Measurements from ENCODE around the gene MUC5B.

Gene MUC5B

DNA sequence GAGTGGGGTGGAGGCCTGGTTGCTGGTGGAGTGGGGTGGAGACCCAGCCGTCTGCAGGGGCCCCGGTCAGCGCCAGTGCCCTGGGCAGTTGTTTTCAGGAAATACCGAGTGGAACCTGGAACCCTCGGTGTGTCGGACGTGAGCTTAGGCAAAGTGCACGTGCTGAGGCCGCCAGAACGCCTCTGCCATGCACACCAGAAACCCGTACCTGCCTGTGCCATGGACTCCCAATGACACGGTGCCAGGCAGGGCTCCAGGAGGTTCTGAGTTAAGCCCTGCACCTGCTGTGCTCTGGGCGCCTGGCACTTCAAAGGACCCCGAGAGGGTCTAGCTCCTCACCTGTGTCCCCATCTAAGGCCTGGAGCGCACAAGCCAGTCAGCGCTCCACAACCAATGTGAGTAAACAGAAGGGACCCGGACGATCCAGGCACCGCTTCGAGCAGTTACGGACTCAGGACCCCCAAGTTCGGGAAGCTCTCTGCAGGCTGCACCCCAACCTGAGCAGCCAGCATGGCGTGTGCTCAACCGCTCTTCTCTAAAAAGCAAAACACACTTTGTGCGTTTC lies 74.2 kb downstream of the MUC5B start:
- no peak for DNase-seq

DNA sequence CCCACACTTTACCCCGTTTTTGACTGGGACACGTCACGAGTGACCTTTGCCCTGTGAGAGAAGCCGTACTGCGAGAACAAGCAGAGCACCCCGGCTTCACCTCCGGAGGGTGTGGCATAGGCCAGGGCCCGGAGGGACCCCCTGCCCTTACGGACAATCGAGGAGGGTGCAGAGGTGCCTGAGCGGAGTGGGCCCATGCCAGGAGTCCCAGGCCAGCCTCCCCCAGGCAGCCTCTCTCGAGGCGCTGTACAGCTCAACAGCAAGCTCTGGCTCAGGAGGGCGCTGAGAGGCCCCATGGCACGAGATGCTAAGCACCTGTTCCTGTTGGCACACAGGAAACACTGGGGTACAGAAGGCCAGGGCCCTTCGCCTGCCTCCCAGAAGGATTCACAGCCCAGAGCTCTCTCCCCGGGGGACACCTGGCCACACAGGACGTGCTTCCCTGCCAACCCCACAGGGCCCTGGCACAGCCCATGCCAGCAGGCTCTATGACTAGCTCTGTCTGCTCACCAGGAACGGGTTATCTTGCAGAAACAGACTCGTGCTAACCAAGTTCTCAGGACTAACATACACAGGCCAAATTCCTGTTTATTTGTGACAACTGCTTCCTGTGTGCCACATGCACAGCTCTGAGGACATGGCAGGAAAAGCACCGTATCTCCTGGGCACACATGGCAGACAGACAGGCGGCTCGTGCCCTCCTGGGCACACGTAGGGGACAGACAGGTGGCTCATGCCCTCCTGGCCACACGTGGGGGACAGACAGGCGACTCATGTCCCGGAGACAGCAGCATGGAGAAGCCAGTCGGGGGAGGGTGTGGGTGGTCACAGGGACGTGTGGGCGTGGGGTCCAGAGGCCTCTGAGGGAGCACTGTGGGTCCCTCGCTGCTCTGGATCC lies 75.0 kb downstream of the MUC5B start:
- no peak for DNase-seq

DNA sequence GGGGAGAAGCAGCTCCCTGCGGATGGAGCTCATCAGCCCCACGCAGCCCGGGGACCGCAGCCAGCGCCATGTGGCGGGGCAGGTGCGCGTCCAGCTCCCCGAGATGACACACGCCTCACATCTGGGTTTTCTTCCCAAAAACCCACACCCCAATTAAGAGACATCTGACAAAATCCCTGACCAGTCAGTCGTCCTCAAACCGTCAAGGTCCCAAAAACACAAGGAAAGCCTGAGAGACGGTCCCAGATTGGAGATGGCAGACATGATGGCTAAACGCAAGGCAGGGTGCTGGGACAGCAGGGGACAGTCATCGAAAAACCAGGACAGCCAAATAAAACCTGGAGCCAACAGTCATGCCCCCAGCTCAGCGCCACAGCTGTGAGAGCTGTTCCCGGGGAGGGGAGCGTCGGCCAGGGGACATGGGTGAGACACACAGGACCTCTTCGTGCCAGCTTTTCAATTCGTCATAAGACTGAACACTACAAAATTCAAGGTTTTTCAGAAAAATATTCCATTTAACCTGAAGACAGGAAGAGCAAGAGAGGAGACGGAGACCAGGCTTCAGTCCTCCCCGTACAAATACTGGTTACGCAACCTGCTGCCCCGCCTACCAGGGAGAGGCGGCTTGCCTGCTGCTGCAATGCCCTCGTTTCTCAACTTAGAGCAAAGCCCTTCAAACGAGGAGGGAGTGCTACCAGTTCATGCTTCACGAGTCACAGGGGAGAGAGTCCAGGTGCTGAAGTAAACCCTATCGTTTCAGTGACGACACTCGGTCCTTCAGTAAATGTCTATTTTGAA lies 76.0 kb downstream of the MUC5B start:
- DNase-seq, result peak in 26 of 51 donors; percentile 18 to 75 (median 54)

DNA sequence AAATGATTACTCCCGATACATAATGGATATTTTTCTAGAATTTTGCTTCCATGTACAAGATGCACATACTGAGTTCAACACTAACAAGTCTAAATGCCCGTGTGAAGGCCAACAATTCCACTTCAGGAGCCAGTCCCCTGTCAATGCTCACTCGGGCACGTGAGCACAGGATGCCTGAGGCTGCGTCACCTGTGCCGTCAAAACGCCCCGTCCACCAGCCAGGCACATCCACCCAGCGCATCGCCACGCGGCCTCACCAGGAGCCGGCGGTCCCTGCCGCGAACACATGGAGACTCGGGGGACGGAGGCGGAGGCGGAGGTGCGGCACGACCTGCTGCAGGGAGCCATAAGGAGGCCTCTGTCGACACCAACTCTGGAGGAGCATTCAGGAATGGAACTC lies 76.8 kb downstream of the MUC5B start:
- DNase-seq, result peak in 1 of 51 donors; percentile 75

DNA sequence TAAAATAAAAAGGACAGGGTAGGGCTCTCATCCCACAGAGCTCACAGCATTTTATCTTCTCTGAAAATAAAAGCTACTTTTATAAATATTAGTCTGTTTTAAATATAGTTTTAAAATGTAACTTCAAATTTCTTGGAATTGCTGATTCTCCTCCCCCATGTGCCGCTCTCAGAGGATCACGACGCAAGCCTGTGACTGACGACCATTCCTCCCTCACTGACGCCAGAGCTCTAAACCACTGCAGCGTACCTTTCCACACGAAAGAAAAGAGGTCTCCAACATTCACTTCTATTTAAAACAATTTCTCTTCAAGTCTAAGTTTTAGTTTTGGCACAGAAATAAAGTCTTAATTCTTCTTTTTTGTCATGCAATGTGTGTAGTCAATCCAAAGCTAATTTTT lies 77.3 kb downstream of the MUC5B start:
- DNase-seq, result no peak

DNA sequence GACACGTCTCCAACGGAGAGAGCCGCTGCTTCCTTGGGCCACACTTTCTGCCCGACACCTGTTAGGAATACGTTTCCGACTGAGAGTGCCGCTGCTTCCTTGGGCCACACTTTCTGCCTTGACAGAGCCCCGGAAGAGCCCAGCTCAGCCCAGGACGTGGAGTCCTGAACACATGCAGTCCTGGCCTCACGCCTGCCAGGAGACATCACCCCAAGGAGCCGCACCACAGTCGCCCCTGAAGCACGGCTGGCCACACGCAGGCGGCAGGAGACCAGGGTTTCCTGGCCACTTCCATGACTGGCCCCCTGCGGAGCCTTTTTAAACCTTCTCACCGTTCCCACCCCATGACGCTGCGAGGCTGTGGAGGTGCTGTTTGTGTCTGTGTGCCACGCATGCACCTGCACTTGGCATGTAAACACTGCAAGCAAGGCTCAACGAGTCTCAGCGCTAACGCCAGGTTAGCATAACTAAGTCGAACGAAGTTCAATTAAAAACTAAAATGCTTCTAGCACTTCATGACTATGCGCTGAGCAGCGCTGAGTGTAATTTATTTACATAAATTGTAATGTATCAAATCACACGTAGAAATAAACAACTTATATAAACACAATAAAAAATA lies 77.8 kb downstream of the MUC5B start:
- no peak for DNase-seq

DNA sequence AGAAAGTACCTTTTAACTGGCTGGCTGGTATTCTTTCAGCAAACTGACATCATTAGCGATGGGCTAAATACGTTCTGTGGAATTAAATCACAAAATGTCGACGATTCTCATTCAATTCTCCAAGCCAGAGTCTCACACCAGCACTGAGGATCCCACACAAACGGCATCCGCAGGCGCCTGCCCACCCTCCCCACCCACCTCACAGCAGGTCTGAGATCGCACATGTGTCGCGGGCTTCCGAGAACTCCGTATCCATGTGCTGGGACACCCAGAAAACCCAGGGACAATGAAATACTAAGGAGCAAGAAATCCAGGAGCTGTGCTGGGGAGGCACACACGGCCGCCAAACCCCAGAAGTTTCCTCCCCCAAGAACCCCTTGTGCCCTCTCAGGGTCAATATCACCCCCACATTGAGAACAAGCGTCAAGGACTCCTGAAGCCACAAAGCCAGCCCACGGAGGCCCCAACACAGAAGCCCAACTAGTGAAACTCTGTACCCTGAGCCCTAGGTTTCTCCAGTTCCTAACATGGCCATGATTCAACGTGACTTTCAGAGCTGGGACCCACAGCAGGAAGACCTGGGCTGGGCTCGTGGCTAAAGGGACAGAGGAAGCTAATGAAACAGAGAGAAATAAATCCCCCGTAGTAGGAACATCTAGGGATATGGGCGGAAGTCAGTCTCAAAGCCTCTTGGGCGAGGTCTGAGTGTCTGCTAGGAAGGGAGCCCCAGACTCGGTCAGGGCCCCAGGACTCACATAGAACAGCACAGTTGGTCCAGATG lies 78.5 kb downstream of the MUC5B start:
- peak in 1 of 51 donors; percentile 17 for DNase-seq

DNA sequence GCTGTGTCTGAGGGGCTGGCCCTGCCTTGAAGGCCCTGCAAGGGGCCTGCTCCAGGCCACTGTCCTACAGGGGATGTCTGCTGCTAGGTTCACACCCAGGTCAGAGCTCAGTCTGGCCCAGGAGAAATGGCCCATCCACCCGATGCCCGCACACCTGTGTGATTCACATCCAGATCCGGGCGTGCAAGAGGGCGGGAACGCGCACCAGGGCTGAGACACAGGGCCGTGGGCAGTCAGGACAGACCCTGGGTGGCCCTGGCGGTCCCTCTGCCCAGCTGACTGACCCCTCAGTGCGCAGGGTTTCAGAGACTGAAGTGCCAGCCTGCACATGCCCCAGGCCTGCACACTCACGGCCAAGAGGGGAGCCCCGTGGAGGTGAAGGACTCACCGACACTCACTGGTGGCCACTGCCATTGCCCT lies 79.2 kb downstream of the MUC5B start:
- DNase-seq, result no peak

DNA sequence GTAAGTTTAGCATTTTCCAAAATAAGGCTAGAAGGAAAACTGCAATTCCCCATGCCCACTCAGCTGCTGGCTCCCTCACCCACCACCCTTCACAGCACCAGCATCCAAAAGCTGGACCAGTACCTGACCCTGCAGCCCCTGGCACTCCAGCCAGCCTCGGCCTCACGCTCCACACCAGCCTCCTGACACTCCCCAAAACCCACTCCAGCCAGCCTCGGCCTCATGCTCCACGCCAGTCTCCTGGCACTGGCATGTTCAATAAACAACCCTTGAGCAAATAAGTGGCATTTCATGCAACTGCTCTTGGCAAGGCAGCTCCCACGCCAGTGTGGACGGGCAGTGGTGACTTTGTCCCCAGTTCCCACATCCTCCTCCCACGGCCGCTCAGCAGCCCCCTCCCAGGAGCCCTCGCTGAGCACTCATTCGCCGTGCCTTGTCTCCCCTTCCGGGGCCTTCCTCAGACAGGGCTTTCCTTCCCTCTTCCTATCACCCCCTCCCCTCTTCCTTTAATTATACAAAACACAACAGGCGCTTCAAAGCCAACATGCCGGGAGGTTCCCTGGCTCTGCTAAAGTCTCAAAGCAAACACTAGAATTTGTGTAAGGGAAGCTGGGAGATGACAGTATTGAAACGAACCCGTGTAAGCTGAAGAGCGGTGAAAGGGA lies 79.7 kb downstream of the MUC5B start:
- peak in 1 of 51 donors; percentile 37 for DNase-seq

DNA sequence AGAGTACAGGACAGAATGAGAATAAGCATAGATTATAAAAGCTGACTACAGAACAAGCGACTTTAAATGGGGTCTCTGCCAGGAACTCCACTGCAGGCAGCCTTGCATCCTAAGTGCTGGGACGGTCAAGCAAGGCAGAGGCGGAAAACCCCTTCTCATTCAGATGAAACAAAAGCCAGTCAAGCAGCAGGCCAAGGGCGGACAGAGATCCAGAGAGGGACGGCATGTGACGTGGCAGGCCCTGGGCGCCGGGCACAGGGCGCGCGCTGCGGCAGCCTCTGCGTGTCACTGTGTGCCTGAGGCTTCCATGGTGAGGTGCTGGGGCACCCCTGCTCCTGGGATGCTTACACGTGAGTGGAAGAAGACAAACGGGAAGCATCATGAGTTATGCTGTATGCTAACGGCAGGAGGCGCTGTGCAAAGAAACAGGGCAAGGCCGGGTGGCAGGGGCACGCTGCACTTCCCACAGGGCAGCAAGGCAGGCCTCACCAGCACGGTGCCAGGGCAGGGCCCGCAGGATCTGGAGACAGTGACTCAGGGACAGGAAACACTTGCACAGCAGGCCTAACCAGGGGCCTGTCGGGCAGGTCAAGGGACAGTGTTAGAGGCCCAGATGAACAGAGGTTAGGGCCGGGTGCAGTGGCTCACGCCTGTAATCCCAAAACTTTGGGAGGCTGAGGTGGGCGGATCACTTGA lies 80.4 kb downstream of the MUC5B start:
- peak in 28 of 51 donors; percentile 36 to 82 (median 58) for DNase-seq

DNA sequence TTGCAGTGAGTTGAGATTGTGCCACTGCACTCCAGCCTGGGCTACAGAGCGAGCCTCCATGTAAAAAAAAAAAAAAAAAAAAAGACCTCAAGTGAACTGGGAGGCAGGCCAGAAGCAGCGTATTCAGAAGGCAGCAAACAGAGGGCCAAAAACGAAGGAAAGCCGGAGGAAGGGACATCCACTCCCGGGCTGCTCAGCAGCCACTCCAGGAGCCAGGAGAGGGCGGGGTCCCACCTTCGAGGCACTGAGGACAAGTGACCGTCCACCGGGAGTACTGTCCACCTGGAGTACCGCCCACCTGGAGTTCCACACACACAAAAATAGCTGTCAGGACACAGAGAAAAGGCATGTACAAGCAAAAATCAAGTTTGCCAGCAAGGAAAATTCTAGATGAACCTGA lies 81.1 kb downstream of the MUC5B start:
- DNase-seq, result peak in 5 of 51 donors; percentile 10 to 53 (median 25)

DNA sequence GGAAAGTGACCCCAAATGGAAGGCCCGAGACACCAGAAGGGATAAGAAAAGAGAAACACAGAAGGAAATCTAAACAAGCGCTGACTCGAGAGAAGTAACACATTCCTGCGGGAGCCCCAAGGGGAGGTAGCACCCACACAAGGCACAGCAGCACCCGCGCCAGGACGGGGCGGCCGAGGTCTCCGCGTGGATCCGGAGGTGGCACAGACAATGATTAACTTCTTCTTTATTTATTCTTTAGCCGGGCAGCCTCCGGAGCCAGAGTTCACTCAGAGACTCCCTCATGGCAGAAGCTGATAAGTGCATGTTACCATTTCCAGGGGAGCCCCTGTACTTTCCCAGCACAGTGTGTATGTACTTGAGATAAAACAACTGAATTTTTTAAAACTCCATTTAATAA lies 81.5 kb downstream of the MUC5B start:
- no peak for DNase-seq

DNA sequence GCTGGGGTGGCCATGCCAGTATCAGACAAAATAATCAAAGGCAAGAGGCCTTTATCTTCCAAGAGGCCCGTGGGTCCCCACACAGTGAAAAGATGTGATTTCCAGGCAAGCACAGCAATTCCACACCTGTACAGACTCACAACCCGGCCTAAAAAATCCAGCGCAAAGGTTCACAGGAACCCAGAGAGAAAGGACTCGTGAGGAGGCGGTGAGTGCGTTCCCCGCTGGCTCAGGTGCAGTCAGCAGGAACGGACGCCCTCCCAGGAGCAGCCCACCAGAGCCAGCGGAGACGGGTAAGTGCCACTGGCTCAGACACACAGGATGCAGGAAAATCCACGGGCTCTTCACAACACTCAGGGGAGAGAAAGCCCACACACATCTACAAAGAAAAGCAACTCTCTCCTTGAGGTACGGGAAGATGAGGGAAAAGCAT lies 82.2 kb downstream of the MUC5B start:
- no peak for DNase-seq

DNA sequence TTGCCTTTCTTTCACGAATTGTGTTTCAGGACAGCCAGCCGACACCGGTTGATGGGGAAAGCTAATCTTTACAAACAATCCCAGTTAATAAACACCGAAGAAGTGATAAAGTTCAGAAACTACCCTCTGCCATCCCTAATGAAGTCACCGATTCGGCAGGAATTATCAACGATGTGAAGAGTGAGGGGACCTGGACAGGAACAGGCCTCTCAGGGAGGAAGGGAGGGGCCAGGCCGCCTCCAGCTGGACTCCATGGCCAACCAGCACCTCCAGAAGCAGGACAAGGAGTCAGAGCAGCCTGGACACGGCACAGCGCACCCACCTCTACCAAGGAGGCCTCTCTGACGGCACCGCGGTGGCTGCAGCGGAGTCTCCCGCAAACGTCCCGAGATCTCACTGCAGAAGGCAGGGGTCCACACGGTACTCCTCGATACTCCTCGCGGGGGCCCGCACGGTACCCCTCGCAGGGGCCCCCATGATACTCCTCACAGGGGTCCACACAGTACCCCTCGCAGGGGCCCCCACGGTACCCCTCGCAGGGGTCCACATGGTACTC lies 82.7 kb downstream of the MUC5B start:
- DNase-seq, result no peak

DNA sequence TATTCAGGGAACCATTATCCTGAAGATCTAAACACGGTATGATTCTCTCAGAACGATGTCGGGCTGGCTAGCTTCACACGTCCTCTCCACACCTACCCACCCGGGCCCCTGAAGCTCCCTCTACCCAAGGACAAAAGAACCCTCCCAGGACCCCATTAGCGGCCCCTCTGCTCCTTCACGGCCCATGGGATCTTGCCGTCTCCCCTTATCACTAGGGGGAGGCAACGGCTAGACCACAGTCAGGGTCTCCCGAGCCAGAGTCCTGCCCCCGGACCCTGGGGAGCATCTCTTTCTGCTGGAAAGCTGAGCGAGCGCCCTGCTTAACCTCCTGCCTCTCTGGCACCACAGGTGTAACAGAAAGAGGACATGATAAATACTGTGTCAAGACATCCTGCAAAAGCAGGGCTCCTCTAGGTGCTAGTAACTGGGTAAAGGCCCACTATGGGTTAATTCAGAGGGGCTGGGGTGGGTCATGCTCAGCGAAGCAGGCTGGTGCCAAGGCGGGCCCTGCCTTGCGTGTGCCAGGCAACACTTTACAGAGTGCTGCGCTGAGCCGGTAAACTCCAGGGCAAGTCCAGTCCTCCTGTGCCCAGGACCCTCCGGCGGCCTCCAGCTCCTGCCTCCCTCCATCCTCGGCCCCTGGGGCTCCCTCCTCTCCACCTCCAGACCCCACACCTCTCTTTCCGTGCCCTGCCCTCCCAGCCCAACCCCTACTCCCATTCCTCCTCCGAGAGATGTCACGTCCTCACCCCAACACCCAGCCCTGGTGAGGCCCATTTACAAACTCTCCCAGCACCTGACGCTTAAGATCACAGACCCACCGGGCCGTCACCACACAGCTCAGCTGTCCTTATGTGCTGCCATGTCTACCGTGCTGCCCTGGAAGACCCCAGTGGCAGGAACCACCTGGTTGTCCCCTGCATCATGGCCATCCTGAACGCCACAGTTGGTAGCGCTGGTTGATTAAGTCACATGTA lies 83.6 kb downstream of the MUC5B start:
- no peak for DNase-seq

DNA sequence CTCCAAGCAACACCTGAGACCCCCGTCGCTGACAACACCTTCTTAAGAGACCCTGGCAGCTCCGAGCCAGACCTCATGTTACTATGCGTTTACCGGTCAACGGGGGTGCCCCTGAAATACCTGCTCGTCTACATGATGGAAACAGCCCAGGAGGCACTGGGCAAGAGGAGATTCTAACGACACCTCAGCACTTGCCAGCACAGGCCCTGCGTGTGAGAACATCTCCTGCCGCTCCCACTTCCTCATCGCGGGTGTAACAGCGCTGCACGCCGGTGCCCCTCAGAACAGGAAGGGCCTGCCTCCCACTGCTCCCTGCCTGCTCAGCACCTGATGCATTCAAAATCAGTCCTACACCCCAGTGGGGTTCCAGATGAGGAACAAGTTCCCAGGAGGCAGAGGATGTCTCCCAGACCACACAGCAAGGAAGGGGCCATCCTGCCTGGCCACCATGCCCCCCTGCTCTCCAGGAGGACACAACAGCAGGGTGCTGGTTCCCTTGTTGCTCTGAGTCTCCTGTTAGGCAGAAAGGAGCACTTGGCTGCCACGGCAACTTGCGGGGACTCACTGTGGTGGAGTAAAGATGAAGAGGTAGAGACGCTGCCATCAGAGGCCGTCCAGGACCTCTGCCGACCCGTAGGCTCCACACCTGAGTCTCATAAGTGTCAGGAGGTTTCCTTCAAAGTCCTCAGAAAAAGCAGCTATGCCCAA lies 84.5 kb downstream of the MUC5B start:
- DNase-seq, result no peak

DNA sequence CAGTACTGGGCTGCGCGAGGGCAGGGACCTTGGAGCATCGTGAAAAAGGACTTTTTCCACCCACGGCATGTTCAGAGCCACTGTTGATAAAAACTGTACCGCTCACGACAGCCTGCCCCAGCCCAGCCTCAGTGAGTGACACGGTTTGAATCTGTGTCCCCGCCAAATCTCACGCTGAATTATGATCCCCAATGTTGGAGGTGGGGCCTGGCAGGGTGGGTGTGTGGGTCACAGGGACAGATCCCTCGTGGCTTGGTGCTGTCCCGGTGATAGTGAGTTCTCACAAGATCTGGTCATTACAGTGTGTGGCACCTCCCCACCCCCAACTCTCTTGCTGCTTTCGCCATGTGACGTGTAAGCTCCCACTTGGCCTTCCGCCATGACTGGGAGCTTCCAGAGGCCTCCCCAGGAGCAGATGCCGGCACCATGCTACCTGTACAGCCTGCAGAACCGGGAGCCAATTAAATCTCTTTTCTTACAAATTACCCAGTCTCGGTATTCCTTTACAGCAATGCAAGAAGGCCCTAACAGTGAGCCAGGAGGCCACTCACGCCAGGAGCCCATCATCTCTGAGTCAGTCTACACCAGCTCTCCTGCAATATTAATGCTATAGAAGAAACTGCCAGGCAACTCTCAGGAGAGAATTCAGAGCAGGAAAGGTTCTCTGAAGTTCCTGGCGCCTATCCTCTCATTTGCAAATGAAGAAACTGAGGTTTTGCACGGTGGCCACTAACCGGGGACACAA lies 85.3 kb downstream of the MUC5B start:
- no peak for DNase-seq
